ENCODE results near the gene NOL8. TPM values are rescaled to one million over a fixed set of nuclear protein-coding genes. Genes with fewer than 3 reads are reported as not detected.

NOL8 gene
- total and polyA plus RNA-seq, 10 donors, result 29.9 to 70.6 (median 39.9) TPM

DNA sequence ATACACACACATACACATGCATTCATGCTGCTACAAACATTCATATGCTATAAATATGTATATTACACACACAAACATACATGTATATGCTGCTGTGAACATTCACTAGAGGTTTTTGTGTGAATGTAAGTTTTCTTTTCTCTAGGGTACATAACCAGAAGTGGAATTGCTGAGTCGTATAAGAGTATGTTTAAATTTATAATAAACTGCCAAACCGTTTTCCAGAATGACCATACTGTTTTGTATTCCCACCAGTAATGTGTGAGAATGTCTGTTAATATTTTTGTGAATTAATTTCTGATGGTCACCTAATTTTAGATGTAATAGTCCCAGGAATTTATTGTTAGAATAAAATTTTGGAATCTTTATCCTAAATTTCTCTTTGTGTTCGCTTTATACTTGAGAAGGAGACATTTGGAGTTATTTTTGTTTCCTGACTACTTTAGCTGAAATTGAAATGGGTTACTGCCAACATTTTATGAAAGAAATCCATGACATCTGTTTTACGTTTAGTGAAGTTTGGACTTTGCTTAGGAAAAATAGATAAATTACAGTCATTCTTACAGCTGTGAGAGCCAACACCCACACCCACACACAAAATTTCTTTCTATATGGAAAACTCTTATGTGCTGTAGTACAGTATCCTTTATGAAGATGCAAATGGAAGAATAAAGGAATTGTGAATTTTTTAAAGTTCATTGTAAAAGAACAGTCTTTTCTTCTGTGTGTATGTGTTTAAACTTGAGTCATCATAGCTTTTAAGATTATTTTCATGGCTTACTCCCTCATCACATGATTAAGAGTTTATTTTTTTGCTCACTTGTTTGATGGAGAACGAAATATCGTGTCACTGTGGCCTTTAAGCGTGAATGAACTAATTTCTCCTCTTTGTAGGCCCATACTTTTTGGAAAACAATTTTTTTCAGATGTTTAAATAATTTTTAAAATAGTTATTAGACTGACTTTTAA, 24.9 kb upstream of the NOL8 start:
- H3K27ac ChIP-seq, result peak overlapping the region in 4 of 8 donors; percentile 14 to 34 (median 27)

DNA sequence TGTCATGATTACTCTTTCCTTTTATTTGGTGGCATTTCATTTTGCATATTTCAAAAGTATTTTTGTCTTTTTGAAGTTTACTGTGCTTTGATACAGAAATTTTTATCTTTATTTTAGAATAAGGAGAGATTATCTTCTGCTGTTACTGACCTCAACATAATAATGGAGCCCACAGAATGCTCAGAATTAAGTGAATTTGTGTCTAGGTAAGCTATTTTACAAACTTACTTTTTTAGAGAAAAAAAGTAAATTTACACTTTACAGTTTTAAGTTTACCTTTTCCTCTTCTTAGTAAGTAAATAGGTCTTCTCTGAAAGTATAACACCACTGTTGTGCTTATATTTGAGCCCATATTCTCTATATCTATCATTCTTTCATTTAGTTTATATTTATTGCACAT, 20.4 kb upstream of the NOL8 start:
- Histone ChIP-seq H3K9me3 (peaks cover 0 to 12% (median 10%) of the 10 kb centered on the region in 8 donors), H3K27ac (no peak overlapping the region), H3K4me1 (no peaks in the 10 kb centered on the region), H3K27me3 (replicated peaks in 1 of 7) (no peaks in the 10 kb centered on the region), H3K36me3 (peaks cover 0 to 27% (median 0%) of the 10 kb centered on the region in 6 donors), H3K4me3 (no peak overlapping the region)
- no peak for TF ChIP-seq POLR2A (IDR thresholded peaks at IDR 0.05)
- no peak for TF ChIP-seq POLR2AphosphoS5 (IDR thresholded peaks at IDR 0.05)
- TF ChIP-seq, protein P1, sequence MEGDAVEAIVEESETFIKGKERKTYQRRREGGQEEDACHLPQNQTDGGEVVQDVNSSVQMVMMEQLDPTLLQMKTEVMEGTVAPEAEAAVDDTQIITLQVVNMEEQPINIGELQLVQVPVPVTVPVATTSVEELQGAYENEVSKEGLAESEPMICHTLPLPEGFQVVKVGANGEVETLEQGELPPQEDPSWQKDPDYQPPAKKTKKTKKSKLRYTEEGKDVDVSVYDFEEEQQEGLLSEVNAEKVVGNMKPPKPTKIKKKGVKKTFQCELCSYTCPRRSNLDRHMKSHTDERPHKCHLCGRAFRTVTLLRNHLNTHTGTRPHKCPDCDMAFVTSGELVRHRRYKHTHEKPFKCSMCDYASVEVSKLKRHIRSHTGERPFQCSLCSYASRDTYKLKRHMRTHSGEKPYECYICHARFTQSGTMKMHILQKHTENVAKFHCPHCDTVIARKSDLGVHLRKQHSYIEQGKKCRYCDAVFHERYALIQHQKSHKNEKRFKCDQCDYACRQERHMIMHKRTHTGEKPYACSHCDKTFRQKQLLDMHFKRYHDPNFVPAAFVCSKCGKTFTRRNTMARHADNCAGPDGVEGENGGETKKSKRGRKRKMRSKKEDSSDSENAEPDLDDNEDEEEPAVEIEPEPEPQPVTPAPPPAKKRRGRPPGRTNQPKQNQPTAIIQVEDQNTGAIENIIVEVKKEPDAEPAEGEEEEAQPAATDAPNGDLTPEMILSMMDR (IDR thresholded peaks at IDR 0.05 in 8 of 11, conservative IDR thresholded peaks at IDR 0.05 in 3 of 11), result no peak
- intact Hi-C loops (cut with DNase I; ENCODE audit: low total_unique reads), result no loop called here
- DNase-seq, result no peak

More for the DNA sequence above, 24.9 kb upstream of the NOL8 start:
- H3K9me3 ChIP-seq, result peaks cover 0 to 13% (median 9%) of the 10 kb centered on the region in 8 donors
- 70 to 85% (median 78%) methylated on average over 7 of the region's 7 CpGs for WGBS, 5 donors
- intact Hi-C loops (cut with DNase I; ENCODE audit: low total_unique reads), result no loop called here
- no peak for DNase-seq
- no peak overlapping the region for H3K4me3 ChIP-seq
- H3K27me3 ChIP-seq (replicated peaks in 1 of 7), result no peaks in the 10 kb centered on the region
- peaks cover 0 to 6% (median 0%) of the 10 kb centered on the region in 6 donors for H3K4me1 ChIP-seq
- H3K36me3 ChIP-seq, result peaks cover 0 to 24% (median 0%) of the 10 kb centered on the region in 6 donors
- TF ChIP-seq, protein P1 (IDR thresholded peaks at IDR 0.05 in 8 of 11, conservative IDR thresholded peaks at IDR 0.05 in 3 of 11), result no peak
- no peak for TF ChIP-seq POLR2AphosphoS5 (IDR thresholded peaks at IDR 0.05)
- TF ChIP-seq POLR2A (IDR thresholded peaks at IDR 0.05), result no peak

DNA sequence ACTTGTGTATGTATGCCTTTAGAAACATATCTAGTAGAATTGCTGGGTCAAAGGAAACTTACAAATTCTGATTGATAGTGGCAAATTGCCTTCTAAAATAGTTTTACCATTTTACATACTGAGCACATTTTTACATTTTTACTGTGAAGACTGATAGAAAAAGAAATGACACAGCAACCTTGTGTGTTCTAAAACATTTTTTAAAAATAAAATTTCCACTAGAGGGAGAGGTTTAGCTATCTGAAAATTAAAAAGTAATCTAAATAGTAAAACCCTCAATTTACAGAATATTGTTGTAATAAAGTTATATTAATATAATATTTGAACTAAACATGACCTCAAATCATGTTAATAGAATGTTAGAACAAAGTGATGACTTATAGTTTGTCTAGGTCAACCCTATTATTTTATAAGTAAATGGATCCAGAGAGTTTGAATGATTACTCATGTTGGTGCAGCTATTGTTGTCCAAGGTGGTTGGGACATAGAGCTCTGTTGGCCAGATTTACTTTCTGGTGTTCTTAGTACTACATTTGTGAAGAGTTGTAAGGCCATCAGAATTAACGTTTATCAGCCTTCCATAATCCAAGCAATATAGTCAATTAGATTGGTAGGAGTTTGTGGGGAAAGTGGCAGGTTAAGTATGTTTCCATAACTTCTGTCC, 17.8 kb upstream of the NOL8 start:
- intact Hi-C loops (cut with DNase I; ENCODE audit: low total_unique reads), result no loop called here
- peaks cover 0 to 18% (median 11%) of the 10 kb centered on the region in 8 donors for H3K9me3 ChIP-seq
- DNase-seq, result no peak
- peaks cover 0 to 37% (median 11%) of the 10 kb centered on the region in 6 donors for H3K36me3 ChIP-seq
- WGBS, 5 donors, result 85 to 100% (median 90%) methylated on average over 1 of the region's 1 CpG
- H3K27me3 ChIP-seq (replicated peaks in 1 of 7), result no peaks in the 10 kb centered on the region
- TF ChIP-seq, protein P1 (IDR thresholded peaks at IDR 0.05 in 8 of 11, conservative IDR thresholded peaks at IDR 0.05 in 3 of 11), result peak in 1 of 11 experiments; percentile 7
- no peak for TF ChIP-seq POLR2A (IDR thresholded peaks at IDR 0.05)
- no peak overlapping the region for H3K4me3 ChIP-seq
- no peak overlapping the region for H3K27ac ChIP-seq
- no peaks in the 10 kb centered on the region for H3K4me1 ChIP-seq

DNA sequence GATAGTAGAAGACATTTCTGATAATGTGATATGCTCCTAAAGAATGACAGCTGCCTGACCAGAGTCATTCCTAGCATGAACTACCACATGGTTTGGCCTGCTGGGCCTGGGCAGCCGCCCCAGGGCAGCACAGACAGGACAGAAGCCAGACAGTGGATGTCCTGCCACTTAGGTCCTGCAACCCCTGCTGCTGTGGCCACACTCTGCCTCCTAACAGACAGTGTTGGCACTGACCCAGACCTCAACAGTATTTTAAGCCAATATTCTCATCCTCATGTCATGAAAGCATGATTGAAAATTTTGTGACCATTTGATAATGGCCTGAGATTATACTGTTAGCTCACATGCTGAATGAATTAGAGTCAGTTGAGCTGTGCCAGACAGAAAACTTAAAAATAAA, 16.4 kb upstream of the NOL8 start:
- Histone ChIP-seq H3K4me3 (no peak overlapping the region), H3K4me1 (no peaks in the 10 kb centered on the region), H3K9me3 (peaks cover 0 to 18% (median 11%) of the 10 kb centered on the region in 8 donors), H3K27ac (no peak overlapping the region), H3K27me3 (replicated peaks in 1 of 7) (no peaks in the 10 kb centered on the region), H3K36me3 (peaks cover 0 to 51% (median 14%) of the 10 kb centered on the region in 6 donors)
- intact Hi-C loops (cut with DNase I; ENCODE audit: low total_unique reads), result no loop called here
- TF ChIP-seq POLR2A (IDR thresholded peaks at IDR 0.05) (no peak), POLR2AphosphoS5 (IDR thresholded peaks at IDR 0.05) (no peak)
- TF ChIP-seq, protein P1 (IDR thresholded peaks at IDR 0.05 in 8 of 11, conservative IDR thresholded peaks at IDR 0.05 in 3 of 11), result no peak
- 88 to 100% (median 98%) methylated on average over 1 of the region's 1 CpG for WGBS, 5 donors
- no peak for DNase-seq
